ENCODE results near the gene MYL11. TPM values are rescaled to one million over a fixed set of nuclear protein-coding genes. Genes with fewer than 3 reads are reported as not detected.

Gene MYL11
- total RNA-seq, 1 donor from 2014 or later: not detected

GRCh38 chr16:30354423-30355143, 20.0 kb upstream of the MYL11 start:
- peak; percentile 41 for DNase-seq

GRCh38 chr16:30355144-30355953, 19.3 kb upstream of the MYL11 start, which contains the start of gene CD2BP2:
Gene CD2BP2 (minus strand): TSS chr16:30355308. CDS start chr16:30354681, 627 bp downstream.
- DNase-seq: peak; percentile 100

- no peak for DNase-seq
Measured at GRCh38 chr16:30355954-30356308, 18.7 kb upstream of the MYL11 start.

GRCh38 chr16:30356401-30357084, 18.1 kb upstream of the MYL11 start:
- DNase-seq: no peak

- DNase-seq: no peak
Measured at GRCh38 chr16:30357085-30357714, 17.4 kb upstream of the MYL11 start.

GRCh38 chr16:30357715-30358576, 16.7 kb upstream of the MYL11 start:
- no peak for DNase-seq

GRCh38 chr16:30358577-30358936, 16.0 kb upstream of the MYL11 start:
- no peak for DNase-seq

- DNase-seq: no peak
Measured at GRCh38 chr16:30358990-30359870, 15.4 kb upstream of the MYL11 start.

GRCh38 chr16:30359871-30360170, 14.8 kb upstream of the MYL11 start:
- DNase-seq: no peak

GRCh38 chr16:30361180-30361579, 13.4 kb upstream of the MYL11 start:
- no peak for DNase-seq

GRCh38 chr16:30365200-30365599, 9.4 kb upstream of the MYL11 start:
- no peak for DNase-seq

GRCh38 chr16:30366511-30366910, 8.1 kb upstream of the MYL11 start:
- no peak for DNase-seq

- no peak for DNase-seq
Measured at GRCh38 chr16:30367349-30368009, 7.1 kb upstream of the MYL11 start.

GRCh38 chr16:30368122-30368791, 6.3 kb upstream of the MYL11 start:
- peak; percentile 56 for DNase-seq

GRCh38 chr16:30368792-30369090, 5.9 kb upstream of the MYL11 start:
- DNase-seq: no peak

GRCh38 chr16:30369091-30369937, 5.3 kb upstream of the MYL11 start:
- DNase-seq: peak; percentile 33

GRCh38 chr16:30369938-30370455, 4.6 kb upstream of the MYL11 start:
- DNase-seq: no peak

GRCh38 chr16:30370456-30371247, 4.0 kb upstream of the MYL11 start, which contains the start of gene TBC1D10B:
Gene TBC1D10B (minus strand): TSS chr16:30370494. CDS start chr16:30370183, 311 bp downstream.
- DNase-seq: peak; percentile 100
